K562 treated with DMSO at 1 percent for 4 hours (cell line): Measurements from ENCODE around the gene ACOT11. TPM values are rescaled to one million over a fixed set of nuclear protein-coding genes. Genes with fewer than 3 reads are reported as not detected.

Experiments used
- total RNA-seq: library from RNA; unstranded; fragments of 300-600 nt; gene quantifications from 2 replicates; pipeline ENCODE4 v1.2.3, GENCODE V29; 2022; ENCODE audit not compliant: insufficient read depth

Gene ACOT11
- total RNA-seq: 0.53 and 1.1 TPM in 2 replicates

DNA sequence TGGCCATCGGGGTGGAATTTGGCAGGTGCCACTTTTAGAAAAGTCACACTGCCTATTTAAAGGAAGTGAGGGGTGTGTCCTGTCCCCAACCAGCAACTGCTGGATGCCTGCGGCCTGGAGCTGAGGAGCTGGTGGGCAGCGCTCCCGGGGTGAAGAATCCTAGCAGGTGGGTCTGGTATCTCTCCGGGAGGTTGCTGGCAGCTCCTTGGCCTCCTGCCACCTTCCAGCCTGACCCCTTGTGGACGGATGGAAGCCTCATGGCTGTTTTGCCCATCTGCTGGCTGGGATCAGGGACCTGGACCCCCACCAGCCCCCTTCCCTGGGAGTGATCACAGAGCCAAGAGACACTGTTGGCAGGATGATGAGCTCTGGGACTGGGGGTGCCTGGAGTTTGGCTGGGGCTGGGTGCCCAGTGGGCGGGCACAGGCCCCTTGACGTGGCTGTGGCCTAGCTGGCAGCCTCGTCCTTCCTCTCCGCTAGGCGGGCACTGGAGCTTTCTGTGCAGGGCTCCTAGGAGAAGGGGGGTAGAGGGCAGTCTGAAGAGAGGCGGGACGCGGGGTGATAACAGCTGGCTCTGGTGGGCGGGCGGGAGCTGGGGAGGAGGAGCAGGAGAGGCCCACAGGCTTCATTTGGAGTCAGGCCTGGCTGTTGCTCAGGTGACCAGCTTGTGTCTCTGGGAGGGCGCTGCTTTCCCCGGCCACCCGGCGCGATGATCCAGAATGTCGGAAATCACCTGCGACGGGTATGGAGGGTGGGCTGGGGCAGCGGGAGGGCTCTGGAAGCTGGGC, at the start of gene ACOT11:
TSS of gene ACOT11 (plus strand) at position 628 of the 788 bp plus-strand sequence. CDS start at position 710, 82 bp downstream.

GRCh38 chr1:54623216-54624007, 75.4 kb downstream of the ACOT11 start, which contains the start of gene FAM151A:
Gene FAM151A, minus strand, starts transcription at chr1:54623525. Its CDS starts 130 bp downstream, at chr1:54623395.

GRCh38 chr1:54640863-54641836, 93.1 kb downstream of the ACOT11 start, which contains the start of gene MROH7:
Gene MROH7, plus strand, starts transcription at chr1:54641786. Its CDS starts 11,141 bp downstream, at chr1:54652927.

Other genes starting within 250 kb of the ACOT11 start
- 59.3 and 71.6 TPM in 2 replicates for gene SSBP3, start 141.8 kb upstream of the ACOT11 start, total RNA-seq
- not detected in 2 replicates for gene FAM151A, start 75.3 kb downstream of the ACOT11 start, total RNA-seq
- not detected in 2 replicates for gene MROH7, start 93.6 kb downstream of the ACOT11 start, total RNA-seq
- gene TTC4, start 167.6 kb downstream of the ACOT11 start, total RNA-seq: 13.4 and 21.8 TPM in 2 replicates
- gene PARS2, start 216.3 kb downstream of the ACOT11 start, total RNA-seq: 5.9 and 8.6 TPM in 2 replicates